Kidney (tissue), 14 donors: ENCODE measurements around the gene CASP8. TPM values are rescaled to one million over a fixed set of nuclear protein-coding genes. Genes with fewer than 3 reads are reported as not detected.
"Not testable (repeated sequence)": the region's sequence is repeated elsewhere in the genome, so short reads cannot be mapped to it uniquely, and the experiment has no call there.

Experiments used
- DNase-seq, 5 donors: peaks; one replicate each; pipeline ENCODE4 v3.0.0-alpha.2; 2013 to 2020
- FAIRE-seq: peaks from 2 replicates; lab custom pipeline; 2012; peaks lifted over from hg19 to GRCh38; lab: Jason Lieb, UNC
- H3K27ac ChIP-seq, 2 donors: one replicate each; pipeline ENCODE4 v1.7.0; 2013; ENCODE audit warnings: low read depth in 2 of 2, low read length in 2 of 2, inconsistent platforms in 1 of 2
- H3K27me3 ChIP-seq: one replicate; pipeline ENCODE4 v1.7.1; 2013; ENCODE audit warnings: low read length, inconsistent platforms; ENCODE audit not compliant: control insufficient read depth, insufficient read depth
- H3K36me3 ChIP-seq, 3 donors: one replicate each; pipeline versions ENCODE4 v1.7.0 to v1.7.1; 2013; ENCODE audit warnings: low read length in 3 of 3, control low read depth in 1 of 3, inconsistent platforms in 1 of 3; ENCODE audit not compliant: insufficient read depth in 3 of 3, control insufficient read depth in 2 of 3
- H3K4me1 ChIP-seq, 3 donors: one replicate each; pipeline versions ENCODE4 v1.7.0 to v1.7.1; 2013; ENCODE audit warnings: low read length in 3 of 3, inconsistent platforms in 1 of 3, low read depth in 1 of 3; ENCODE audit not compliant: control insufficient read depth in 2 of 3, insufficient read depth in 2 of 3
- H3K4me3 ChIP-seq, 3 donors: one replicate each; pipeline versions ENCODE4 v1.7.0 to v1.8.1; 2013; ENCODE audit warnings: low read length in 3 of 3, control low read depth in 1 of 3, inconsistent platforms in 1 of 3
- H3K9ac ChIP-seq, 3 donors: one replicate each; pipeline versions ENCODE4 v1.7.0 to v1.7.1; 2013; ENCODE audit warnings: low read length in 3 of 3, control low read depth in 1 of 3, inconsistent platforms in 1 of 3
- H3K9me3 ChIP-seq, 3 donors: one replicate each; pipeline versions ENCODE4 v1.7.0 to v1.7.1; 2013; ENCODE audit warnings: low read length in 3 of 3, control low read depth in 1 of 3, inconsistent platforms in 1 of 3; ENCODE audit not compliant: control insufficient read depth in 2 of 3, insufficient read depth in 1 of 3
- CTCF ChIP-seq: IDR thresholded peaks from 3 replicates; pipeline ENCODE4 v1.5.1; 2012; ENCODE audit warnings: mild to moderate bottlenecking, moderate library complexity, borderline replicate concordance; ENCODE audit not compliant: insufficient read depth; ENCODE audit errors: extremely low read depth
- intact Hi-C: fragments of 100-400 bp; cut with DNase I; formaldehyde crosslinking; loops from one replicate; pipeline ENCODE4 v1.11.1; 2022
- polyA plus RNA-seq: library from polyadenylated mRNA; stranded (reverse); fragments of 350-450 nt; fragmentation: Illumina TruSeq; extraction: RNeasy Lipid Tissue Mini Kit (QIAGEN cat#74804); gene quantifications from one replicate; pipeline ENCODE4 v1.2.3, GENCODE V29; 2014; ENCODE audit warnings: low read depth, low replicate concordance; ENCODE audit not compliant: insufficient read depth
- total RNA-seq: library from RNA; stranded (reverse); fragmentation: NEBNext Ultra II Directional; extraction: Animal tissue kit (Norgen Biotek cat#: 25700); gene quantifications from one replicate; pipeline ENCODE4 v1.2.1, GENCODE V29; 2021
- donor health status: control.
- donor health status: control.
- donor health status: control.
- donor health status: control.
- donor health status: control.
- donor health status: DM: yes; HTN: yes; CAD: no.
- donor health status: Normal renal cell carcinoma (clear cell type).

CASP8 gene
- total and polyA plus RNA-seq, 2 donors from 2014 or later: 8.0 to 35.3 TPM

DNA sequence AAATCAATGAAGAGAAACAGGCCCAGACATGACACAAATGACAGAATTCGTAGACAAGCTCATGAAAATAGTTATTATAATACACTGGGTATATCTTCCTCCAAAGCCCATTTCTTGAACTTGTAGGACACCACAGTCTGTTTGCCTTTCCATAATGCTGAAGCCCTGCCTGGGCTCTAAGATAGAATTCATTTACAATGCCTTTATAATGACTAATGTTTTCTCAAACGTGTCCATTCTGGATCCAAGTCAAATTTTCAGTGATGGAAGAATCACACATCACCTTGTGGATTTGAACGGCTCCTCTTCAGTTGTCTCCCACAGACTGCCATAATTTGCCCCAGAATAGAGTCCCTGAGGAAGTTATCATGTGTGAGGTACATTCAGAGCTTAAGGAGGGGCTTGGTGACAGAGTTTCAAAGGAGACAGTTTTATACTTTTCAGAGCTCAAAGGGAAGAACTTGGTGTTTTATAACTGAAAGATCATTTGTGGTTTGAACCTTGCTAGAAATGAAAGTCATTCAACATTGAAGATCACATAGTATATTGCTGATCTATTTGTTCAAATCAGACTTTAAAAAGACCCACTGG is 38.2 kb downstream of the CASP8 start:
- Histone ChIP-seq H3K27ac (no peak overlapping the region), H3K36me3 (no peaks in the 10 kb centered on the region), H3K4me3 (no peak overlapping the region), H3K4me1 (no peaks in the 10 kb centered on the region), H3K9ac (no peak overlapping the region), H3K27me3 (no peaks in the 10 kb centered on the region), H3K9me3 (no peaks in the 10 kb centered on the region)
- FAIRE-seq: no peak
- no peak for DNase-seq
- intact Hi-C loops: no loop called here
- no peak for TF ChIP-seq CTCF

DNA sequence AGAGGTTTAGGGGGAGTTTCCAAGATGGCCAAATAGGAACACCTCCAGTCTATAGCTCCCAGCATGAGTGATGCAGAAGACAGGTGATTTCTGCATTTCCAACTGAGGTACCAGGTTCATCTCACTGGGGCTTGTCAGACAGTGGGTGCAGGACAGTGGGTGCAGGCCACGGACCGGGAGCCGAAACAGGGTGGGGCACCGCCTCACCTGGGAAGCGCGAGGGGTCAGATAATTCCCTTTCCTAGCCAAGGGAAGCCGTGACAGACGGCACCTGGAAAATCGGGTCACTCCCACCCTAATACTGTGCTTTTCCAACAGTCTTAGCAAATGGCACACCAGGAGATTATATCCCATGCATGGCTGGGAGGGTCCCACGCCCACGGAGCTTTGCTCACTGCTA is 39.6 kb downstream of the CASP8 start:
- H3K9me3 ChIP-seq, H3K9ac ChIP-seq, FAIRE-seq, H3K36me3 ChIP-seq, H3K4me3 ChIP-seq, H3K27me3 ChIP-seq, DNase-seq, intact Hi-C loops, H3K27ac ChIP-seq, H3K4me1 ChIP-seq: not testable (repeated sequence)

DNA sequence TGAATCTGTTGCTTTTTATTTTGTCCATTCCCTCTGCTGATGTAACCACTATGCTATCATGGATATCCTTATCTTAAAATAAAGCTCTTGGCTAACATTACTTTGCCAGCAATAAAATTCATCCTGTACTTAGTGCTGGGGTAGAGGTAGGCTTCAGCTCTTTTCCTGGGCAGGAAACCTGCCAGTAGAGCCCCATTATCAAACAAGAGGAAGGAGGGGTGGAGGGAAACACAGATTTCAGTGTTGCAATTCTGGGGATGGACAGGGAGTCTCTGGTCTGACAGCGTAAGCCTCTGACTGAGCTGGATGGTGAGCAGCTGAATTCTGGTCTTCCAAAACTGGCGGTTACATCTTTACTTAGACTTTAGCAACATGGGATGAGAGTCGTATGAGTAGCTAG is 47.5 kb downstream of the CASP8 start:
- H3K4me3 ChIP-seq: no peak overlapping the region
- TF ChIP-seq CTCF: no peak
- H3K9me3 ChIP-seq: no peaks in the 10 kb centered on the region
- no peak for DNase-seq
- no peak overlapping the region for H3K9ac ChIP-seq
- FAIRE-seq: no peak
- no peaks in the 10 kb centered on the region for H3K27me3 ChIP-seq
- intact Hi-C loops: no loop called here
- no peak overlapping the region for H3K27ac ChIP-seq
- H3K36me3 ChIP-seq: no peaks in the 10 kb centered on the region
- no peaks in the 10 kb centered on the region for H3K4me1 ChIP-seq

- no peak for TF ChIP-seq CTCF
- no peaks in the 10 kb centered on the region for H3K4me1 ChIP-seq
- no peaks in the 10 kb centered on the region for H3K9me3 ChIP-seq
- no peak overlapping the region for H3K4me3 ChIP-seq
- H3K27me3 ChIP-seq: no peaks in the 10 kb centered on the region
- no peak overlapping the region for H3K9ac ChIP-seq
- intact Hi-C loops: no loop called here
- H3K36me3 ChIP-seq: no peaks in the 10 kb centered on the region
- FAIRE-seq (no peak), DNase-seq (no peak)
- H3K27ac ChIP-seq: no peak overlapping the region
Measured at GRCh38 chr2:201308914-201309313, 48.6 kb downstream of the CASP8 start.
